ENCODE results near the gene RELL1.

The RELL1 gene

GRCh38 chr4:37662251-37662650 lies 23.9 kb downstream of the RELL1 start:
- TF ChIP-seq CTCF (IDR thresholded peaks at IDR 0.05; ENCODE audit: low read depth, low read length) = no peak
- no peak for DNase-seq (ENCODE audit: low read depth in 2 of 2)
- H3K4me3 ChIP-seq (replicated peaks in 1 of 2; ENCODE audit: low read depth in 2 of 2, low read length in 2 of 2) = no peak overlapping the region

GRCh38 chr4:37661772-37662171 lies 24.4 kb downstream of the RELL1 start:
- no peak for TF ChIP-seq CTCF (IDR thresholded peaks at IDR 0.05; ENCODE audit: low read depth, low read length)
- no peak overlapping the region for H3K4me3 ChIP-seq (replicated peaks in 1 of 2; ENCODE audit: low read depth in 2 of 2, low read length in 2 of 2)
- DNase-seq (ENCODE audit: low read depth in 2 of 2) = peak in 1 of 2 donors; percentile 57

- no peak for DNase-seq (ENCODE audit: low read depth in 2 of 2)
- no peak overlapping the region for H3K4me3 ChIP-seq (replicated peaks in 1 of 2; ENCODE audit: low read depth in 2 of 2, low read length in 2 of 2)
- TF ChIP-seq CTCF (IDR thresholded peaks at IDR 0.05; ENCODE audit: low read depth, low read length) = no peak
Measured at GRCh38 chr4:37659696-37660095, 26.5 kb downstream of the RELL1 start.

GRCh38 chr4:37656649-37657048 lies 29.5 kb downstream of the RELL1 start:
- TF ChIP-seq CTCF (IDR thresholded peaks at IDR 0.05; ENCODE audit: low read depth, low read length) = no peak
- DNase-seq (ENCODE audit: low read depth in 2 of 2) = no peak

GRCh38 chr4:37653601-37654000 lies 32.6 kb downstream of the RELL1 start:
- H3K4me3 ChIP-seq (replicated peaks in 1 of 2; ENCODE audit: low read depth in 2 of 2, low read length in 2 of 2) = no peak overlapping the region
- no peak for TF ChIP-seq CTCF (IDR thresholded peaks at IDR 0.05; ENCODE audit: low read depth, low read length)
- DNase-seq (ENCODE audit: low read depth in 2 of 2) = peak in 1 of 2 donors; percentile 46

More at GRCh38 chr4:37656649-37657048, 29.5 kb downstream of the RELL1 start:
- no peak overlapping the region for H3K4me3 ChIP-seq (replicated peaks in 1 of 2; ENCODE audit: low read depth in 2 of 2, low read length in 2 of 2)

GRCh38 chr4:37652747-37653527 lies 33.2 kb downstream of the RELL1 start:
- no peak for TF ChIP-seq CTCF (IDR thresholded peaks at IDR 0.05; ENCODE audit: low read depth, low read length)
- no peak for DNase-seq (ENCODE audit: low read depth in 2 of 2)
- no peak overlapping the region for H3K4me3 ChIP-seq (replicated peaks in 1 of 2; ENCODE audit: low read depth in 2 of 2, low read length in 2 of 2)

Measured in cardiac fibroblast (primary cell).